Erythroblast (primary cell): ENCODE data around the gene CDC7.

Source experiments
- GATA1 ChIP-seq: IDR thresholded peaks from 2 replicates; pipeline ENCODE4 v1.6.1; 2011; ENCODE audit warnings: low read depth, mild to moderate bottlenecking, control low read depth, low read length, moderate library complexity
- POLR2A ChIP-seq: IDR thresholded peaks from 2 replicates; pipeline ENCODE4 v1.6.1; 2011; ENCODE audit warnings: mild to moderate bottlenecking, low read length

GRCh38 chr1:91552596-91552995 lies 51.9 kb downstream of the CDC7 start:
- TF ChIP-seq POLR2A (no peak), GATA1 (no peak)
